Activated CD4-positive, alpha-beta T cell treated with anti-CD3 and anti-CD28 coated beads, Interleukin-10, Interleukin-2, amounts not matched to agents 100 ng/mL and 50 ng/mL, durations not matched to agents 16 hours and 8 hours (primary cell): ENCODE measurements around the gene KCNQ1OT1.

Experiments
- DNase-seq: peaks from one replicate; pipeline ENCODE4 v3.0.0-alpha.2; 2020

The KCNQ1OT1 gene

GRCh38 chr11:2736577-2737225 lies 36.9 kb upstream of the KCNQ1OT1 start:
- no peak for DNase-seq

- DNase-seq, result no peak
Observed at GRCh38 chr11:2735053-2735589, 35.3 kb upstream of the KCNQ1OT1 start.

- no peak for DNase-seq
Observed at GRCh38 chr11:2734181-2735052, 34.6 kb upstream of the KCNQ1OT1 start.

GRCh38 chr11:2732940-2733628 lies 33.3 kb upstream of the KCNQ1OT1 start:
- DNase-seq, result no peak

GRCh38 chr11:2732261-2732939 lies 32.6 kb upstream of the KCNQ1OT1 start:
- DNase-seq, result no peak

- no peak for DNase-seq
Observed at GRCh38 chr11:2731130-2732125, 31.6 kb upstream of the KCNQ1OT1 start.

GRCh38 chr11:2730272-2731129 lies 30.7 kb upstream of the KCNQ1OT1 start:
- no peak for DNase-seq

GRCh38 chr11:2729841-2730240 lies 30.0 kb upstream of the KCNQ1OT1 start:
- DNase-seq, result no peak

GRCh38 chr11:2728663-2729332 lies 29.0 kb upstream of the KCNQ1OT1 start:
- no peak for DNase-seq

GRCh38 chr11:2728128-2728662 lies 28.4 kb upstream of the KCNQ1OT1 start:
- no peak for DNase-seq

- DNase-seq, result no peak
Observed at GRCh38 chr11:2726964-2727363, 27.2 kb upstream of the KCNQ1OT1 start.

GRCh38 chr11:2725368-2726300 lies 25.8 kb upstream of the KCNQ1OT1 start:
- no peak for DNase-seq

GRCh38 chr11:2724653-2725367 lies 25.0 kb upstream of the KCNQ1OT1 start:
- no peak for DNase-seq

GRCh38 chr11:2724104-2724503 lies 24.3 kb upstream of the KCNQ1OT1 start:
- no peak for DNase-seq

GRCh38 chr11:2722955-2723354 lies 23.2 kb upstream of the KCNQ1OT1 start:
- DNase-seq, result no peak

GRCh38 chr11:2721210-2721916 lies 21.6 kb upstream of the KCNQ1OT1 start:
- DNase-seq, result no peak
